Nucleus accumbens (tissue), 56 donors: Measurements from ENCODE around the gene CAPN10.
A peak's percentile ranks its signal among the peaks of the same experiment; 100 is the strongest.
"Not testable (repeated sequence)": the region's sequence is repeated elsewhere in the genome, so short reads cannot be mapped to it uniquely, and the experiment has no call there.

Experiments
- DNase-seq, 56 donors: peaks; one replicate each; lab custom pipeline; 2025; lab: John Stamatoyannopoulos, UW

CAPN10 gene

GRCh38 chr2:240586198-240586918, at the start of gene CAPN10:
TSS of gene CAPN10 (plus strand) at chr2:240586734. CDS start at chr2:240586912, 178 bp downstream.
- DNase-seq = peak; percentile 62 to 100 (median 97)

GRCh38 chr2:240538031-240538780, 48.3 kb upstream of the CAPN10 start:
- DNase-seq = no peak

- not testable (repeated sequence) for DNase-seq
Observed at GRCh38 chr2:240539101-240539500, 47.4 kb upstream of the CAPN10 start.

- no peak for DNase-seq
Observed at GRCh38 chr2:240539906-240540305, 46.6 kb upstream of the CAPN10 start.

- no peak for DNase-seq
Observed at GRCh38 chr2:240551288-240551687, 35.2 kb upstream of the CAPN10 start.

GRCh38 chr2:240551811-240552210, 34.7 kb upstream of the CAPN10 start:
- DNase-seq = no peak

- DNase-seq = no peak
Observed at GRCh38 chr2:240553956-240554480, 32.5 kb upstream of the CAPN10 start.

GRCh38 chr2:240554767-240555493, 31.6 kb upstream of the CAPN10 start:
- no peak for DNase-seq

GRCh38 chr2:240555541-240556250, 30.8 kb upstream of the CAPN10 start:
- DNase-seq = no peak

GRCh38 chr2:240556553-240557100, 29.9 kb upstream of the CAPN10 start:
- DNase-seq = peak in 15 of 56 donors; percentile 33 to 81 (median 47)

GRCh38 chr2:240557101-240557751, 29.3 kb upstream of the CAPN10 start:
- no peak for DNase-seq

- DNase-seq = peak in 37 of 56 donors; percentile 17 to 85 (median 55)
Observed at GRCh38 chr2:240557808-240558207, 28.7 kb upstream of the CAPN10 start, which contains the start of gene ANKMY1. TSS of gene ANKMY1 (minus strand) at chr2:240557988. CDS start at chr2:240557335, 653 bp downstream.

- DNase-seq = no peak
Observed at GRCh38 chr2:240558236-240558761, 28.2 kb upstream of the CAPN10 start.

- DNase-seq = no peak
Observed at GRCh38 chr2:240559286-240559685, 27.2 kb upstream of the CAPN10 start.

- peak in 55 of 56 donors; percentile 52 to 95 (median 83) for DNase-seq
Observed at GRCh38 chr2:240560084-240560479, 26.5 kb upstream of the CAPN10 start, which contains the start of gene DUSP28. TSS of gene DUSP28 (plus strand) at chr2:240560357. CDS start at chr2:240560685, 328 bp downstream.

- peak; percentile 73 to 100 (median 98) for DNase-seq
Observed at GRCh38 chr2:240560480-240561324, 25.8 kb upstream of the CAPN10 start.

GRCh38 chr2:240561325-240561971, 25.1 kb upstream of the CAPN10 start:
- DNase-seq = no peak
